HK-2 (cell line): ENCODE results near the gene CYP1B1.
"Not testable (repeated sequence)": the region's sequence is repeated elsewhere in the genome, so short reads cannot be mapped to it uniquely, and the experiment has no call there.

Experiments used
- DNase-seq: peaks from one replicate; pipeline ENCODE4 v3.0.0-alpha.2; 2018; ENCODE audit not compliant: unreplicated experiment

Gene CYP1B1

DNA sequence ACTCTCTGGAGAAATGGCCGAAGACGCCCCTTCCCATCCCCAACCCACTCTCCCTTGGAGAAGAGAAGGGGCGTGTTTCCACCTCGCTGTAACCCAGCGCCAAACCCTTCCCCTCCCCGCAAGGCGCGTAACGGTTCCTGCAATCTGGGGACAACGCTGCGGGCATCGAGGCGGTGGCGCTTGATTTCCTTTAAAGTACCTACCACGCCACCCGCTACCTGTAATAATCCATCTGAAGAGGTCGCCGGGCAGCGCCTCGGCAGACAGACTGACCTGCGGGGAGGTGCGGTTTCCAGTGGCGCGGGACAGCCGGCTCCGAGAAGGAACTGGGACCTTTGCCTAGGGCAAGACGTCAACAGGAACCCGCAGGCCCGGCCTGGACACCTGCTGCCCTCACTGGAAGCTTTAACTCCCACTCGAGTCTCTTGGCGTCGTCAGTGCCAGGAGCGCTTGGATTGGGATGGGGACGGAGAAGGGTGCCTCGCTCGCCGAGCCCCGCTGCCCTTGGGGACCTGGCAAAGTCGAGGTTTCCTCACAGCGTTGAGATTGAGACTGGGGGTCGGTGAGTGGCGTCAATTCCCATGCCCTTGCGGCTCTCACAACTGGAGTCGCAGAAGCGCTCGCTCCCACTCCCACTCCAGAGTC, at the start of gene CYP1B1:
TSS of gene CYP1B1 (minus strand) at position 645 of the 645 bp plus-strand sequence. CDS start 763 bp downstream, outside the sequence.
- peak; percentile 8 for DNase-seq

DNA sequence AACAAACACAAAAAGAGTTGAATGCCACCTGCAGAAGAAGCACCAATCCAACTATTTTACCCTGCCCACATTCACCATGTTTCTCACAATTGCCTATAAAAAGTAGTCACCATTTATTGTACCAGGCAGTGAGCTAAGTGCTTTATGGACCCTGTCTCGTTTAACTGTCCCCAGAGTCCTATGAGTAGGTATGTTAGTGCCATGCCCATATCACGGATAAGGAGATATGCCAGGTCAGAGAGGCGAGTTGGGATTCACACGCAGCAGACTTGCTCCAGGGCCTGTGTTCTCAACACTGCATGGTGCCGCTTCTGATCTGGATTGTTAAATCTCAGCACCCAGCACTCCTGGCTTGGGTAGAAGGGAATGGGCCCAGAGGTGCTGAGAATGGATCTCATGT, 49.1 kb upstream of the CYP1B1 start:
- no peak for DNase-seq

DNA sequence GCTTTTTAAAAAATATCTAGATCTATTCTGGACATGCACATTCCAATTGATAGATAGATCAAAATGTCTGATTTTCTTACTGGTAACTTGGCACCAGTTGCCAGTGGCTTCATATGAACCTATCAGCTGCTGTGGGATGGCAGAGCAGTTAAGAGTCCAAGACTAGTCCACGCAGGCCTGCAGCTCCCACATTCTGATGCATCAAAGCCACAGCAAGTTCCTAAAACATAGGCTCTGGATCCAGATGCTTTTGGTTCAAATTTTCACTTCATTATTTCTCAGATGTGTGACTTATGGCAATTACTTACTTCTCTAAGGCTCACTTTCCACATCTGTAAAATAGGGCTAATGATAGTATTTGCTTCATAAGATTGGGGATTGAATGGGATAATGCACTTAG, 48.0 kb upstream of the CYP1B1 start:
- DNase-seq: no peak

DNA sequence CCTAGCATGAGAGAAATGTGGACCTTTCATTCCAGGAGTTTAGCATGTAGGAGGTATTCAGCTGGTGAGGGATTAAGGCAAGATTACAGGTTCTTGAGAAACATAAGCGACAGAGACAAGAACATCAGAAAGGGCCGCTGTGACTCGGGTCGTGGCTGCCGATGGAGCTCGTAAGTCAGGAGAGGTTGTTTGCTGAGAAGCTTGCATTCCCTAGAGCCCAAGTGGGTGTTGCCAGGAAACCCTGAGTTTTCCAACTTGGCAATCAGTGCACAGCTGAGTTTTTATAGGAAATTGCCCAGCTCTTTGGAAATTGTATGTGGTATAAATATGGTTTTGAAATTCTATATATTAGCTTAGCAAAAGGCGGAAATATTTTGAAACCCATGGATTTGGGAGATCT, 46.4 kb upstream of the CYP1B1 start:
- no peak for DNase-seq

DNA sequence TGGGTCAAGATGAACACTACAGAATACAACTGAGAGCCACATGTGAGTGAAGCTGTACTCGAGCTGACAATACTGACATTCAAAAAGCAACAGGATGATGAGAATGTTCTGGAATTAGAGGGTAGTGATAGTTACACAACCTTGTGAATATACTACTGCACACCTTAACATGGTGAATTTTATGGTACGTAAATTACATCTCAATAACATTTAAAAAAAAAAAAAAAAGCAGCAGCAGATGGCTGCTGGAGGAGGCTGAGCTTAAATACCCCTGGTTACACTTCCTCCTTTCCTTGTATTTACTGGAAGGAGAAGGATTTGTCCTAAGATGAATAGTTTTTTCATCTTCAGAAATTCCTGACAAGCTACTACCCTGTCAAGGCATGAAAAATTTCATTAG, 45.5 kb upstream of the CYP1B1 start:
- DNase-seq: no peak

DNA sequence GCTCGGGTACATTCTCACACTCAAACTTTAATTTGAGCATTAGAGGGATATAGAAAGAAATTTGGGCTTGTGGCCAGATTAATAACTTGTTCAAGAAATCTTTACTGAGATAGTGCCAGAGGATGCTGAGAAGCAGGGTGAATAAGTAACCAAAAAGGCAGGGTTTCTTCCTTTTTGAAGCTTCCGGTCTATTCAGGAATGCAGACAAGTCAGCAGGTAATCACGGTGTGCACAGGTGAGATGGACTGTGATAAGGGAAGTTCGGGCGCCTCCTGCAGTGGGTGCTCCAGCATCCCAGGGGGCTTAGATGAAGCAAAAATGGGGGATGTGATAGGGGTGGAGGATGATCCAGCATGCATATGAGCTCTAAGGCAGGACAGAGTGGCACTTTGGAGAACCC, 44.9 kb upstream of the CYP1B1 start:
- DNase-seq: no peak

DNA sequence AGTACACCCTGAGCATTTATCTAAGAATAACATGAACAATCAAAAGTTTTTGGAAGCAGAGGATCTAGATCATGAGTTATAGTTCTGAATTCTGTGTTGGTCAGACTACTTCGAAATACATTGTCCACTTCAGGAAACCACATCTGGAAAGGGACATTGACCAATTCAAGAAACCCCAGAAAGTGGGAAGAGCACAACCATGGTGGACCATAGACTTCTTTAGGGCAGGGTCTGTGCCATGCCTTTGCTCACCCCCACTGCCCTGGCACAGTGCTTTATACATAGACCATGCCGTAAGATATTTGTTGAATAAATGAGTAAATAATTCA, 44.3 kb upstream of the CYP1B1 start:
- DNase-seq: no peak

DNA sequence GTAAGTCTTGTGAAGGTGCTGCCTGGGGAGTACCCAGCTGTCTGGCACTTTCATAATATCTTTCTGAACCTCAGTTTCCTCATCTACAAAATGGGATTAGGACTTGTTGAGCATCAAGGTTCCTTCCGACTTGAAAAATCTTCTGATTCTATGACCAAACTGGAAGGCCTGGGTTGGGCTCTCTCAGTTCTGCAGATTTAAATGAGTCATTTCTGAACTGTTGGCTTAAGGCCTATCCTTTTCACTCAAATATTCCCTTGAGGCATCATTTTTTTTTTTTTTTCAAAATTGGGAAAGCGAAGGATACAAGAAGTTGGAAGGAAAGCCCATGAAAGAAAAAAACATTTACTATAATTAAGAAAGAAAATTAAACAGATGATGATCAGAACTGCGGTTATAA, 40.8 kb upstream of the CYP1B1 start:
- DNase-seq: no peak

DNA sequence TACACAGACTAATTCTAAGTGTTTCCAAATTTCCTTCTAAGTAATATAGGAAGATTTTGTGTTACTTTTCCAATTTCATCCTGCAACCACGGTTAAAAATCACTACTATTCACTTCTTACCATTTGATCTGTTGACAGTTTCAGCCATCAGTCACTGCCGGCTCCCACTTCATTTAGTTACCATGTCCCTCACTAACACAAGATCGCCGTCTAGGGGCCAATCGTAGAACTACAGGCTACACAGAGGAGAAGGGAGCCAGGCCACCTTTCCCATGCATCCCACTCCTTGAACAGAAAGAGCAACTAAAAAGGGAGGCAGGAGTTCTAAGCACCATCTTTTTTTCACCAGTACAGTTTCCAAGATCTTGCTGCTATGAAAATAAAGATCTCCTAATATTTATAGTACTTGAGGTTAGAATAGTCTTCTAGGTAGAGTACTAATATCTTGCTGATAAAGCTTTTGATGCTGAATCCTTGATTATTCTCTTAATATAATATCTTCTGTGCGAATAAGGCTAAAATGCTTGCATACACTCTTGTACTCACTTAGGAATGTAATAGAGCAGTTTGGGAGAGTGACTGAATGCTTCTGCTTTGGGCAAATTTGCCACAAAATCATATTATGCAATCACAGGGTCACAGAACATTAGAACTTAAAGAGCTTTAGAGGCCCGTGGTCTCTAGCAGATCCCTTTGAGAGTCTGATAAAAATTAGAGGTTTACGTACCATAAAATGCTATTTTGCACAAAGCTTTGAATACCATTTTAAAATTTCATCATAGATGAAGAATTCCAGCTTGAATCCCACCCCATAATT, 39.5 kb upstream of the CYP1B1 start:
- DNase-seq: peak; percentile 82

DNA sequence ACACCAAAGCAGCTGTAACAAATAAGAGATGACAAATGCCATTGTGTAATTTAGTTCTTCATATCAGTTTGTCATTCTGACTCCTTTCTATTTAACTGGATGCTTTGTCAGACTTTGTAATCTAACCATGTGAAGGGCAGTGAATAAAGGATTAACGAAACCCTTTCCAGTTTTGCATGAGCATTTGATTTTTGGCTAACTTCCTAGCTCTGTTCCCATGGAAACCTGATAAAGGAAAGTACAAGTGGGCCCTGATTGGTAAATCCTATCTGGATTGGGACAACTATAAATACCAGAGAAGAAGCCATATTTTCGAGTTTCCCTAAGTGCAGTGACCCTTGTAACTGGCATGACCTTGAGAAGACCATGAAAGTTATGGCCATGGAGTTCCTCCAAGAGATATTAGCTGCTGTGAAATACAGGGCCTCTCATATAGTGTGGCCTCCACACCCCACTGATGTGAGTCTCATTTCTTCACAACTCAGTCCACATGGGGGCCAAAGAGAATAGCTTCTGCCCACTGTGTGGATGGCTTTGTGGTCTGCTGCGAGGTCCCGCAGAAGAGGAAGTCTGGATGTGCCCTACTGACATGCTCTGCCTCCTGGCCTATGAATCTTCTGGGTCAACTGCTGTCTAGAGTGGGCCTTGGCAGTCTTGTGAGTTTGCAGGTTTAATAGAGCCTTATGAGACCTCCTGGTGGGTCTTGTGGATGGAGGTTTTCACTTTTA, 38.2 kb upstream of the CYP1B1 start:
- DNase-seq: no peak

DNA sequence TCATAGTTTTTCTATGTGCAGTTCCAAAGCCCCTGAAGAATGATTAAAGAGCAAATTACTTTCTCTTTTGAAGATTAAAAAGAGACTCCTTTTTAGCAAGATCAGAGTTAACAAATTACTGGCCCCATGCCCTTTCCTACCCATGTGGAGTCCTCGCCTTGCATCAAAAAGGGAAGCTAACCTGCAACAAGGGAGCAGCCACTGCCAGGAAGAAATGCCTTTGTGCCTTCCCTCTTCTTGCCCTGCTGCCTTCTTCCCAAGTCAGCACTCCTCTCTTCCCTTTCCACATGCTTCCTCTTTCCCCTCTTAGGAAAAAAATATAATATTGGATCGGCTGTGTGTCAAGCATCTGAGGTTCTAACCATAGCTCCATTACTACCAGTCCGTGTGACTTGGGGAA, 37.1 kb upstream of the CYP1B1 start:
- no peak for DNase-seq

DNA sequence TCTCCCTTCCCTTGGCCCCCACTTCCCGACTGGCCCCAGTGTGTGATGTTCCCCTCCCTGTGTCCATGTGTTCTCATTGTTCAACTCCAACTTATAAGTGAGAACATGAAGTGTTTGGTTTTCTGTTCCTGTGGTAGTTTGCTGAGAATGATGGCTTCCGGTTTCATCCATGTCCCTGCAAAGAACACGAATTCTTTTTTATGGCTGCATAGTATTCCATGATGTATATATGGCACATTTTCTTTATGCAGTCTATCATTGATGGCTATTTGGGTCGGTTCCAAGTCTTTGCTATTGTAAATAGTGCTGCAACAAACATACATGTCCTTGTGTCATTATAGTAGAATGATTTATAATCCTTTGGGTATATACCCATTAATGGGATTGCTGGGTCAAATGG, 35.4 kb upstream of the CYP1B1 start:
- not testable (repeated sequence) for DNase-seq

DNA sequence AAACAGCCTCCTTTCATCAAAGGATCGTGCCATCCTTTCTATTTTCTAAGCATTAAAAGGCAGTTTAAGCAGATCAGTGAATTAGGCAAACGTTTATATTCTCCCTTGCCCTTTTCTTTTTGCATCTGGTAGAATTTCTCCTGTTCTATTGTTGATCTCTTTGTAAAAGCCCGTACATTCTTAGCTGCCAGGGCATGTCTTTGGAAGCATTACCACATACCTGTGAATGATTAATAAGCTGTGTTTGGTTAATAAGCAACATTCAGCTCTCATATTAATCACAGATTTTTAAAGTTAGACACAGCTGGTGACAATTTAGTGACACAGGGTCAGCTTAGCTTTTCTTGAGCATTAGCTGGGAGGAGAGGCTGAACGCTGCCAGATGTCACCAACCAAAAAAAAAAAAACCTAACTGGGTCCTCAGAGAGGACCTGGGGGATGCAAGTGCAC, 33.8 kb upstream of the CYP1B1 start:
- DNase-seq: no peak

DNA sequence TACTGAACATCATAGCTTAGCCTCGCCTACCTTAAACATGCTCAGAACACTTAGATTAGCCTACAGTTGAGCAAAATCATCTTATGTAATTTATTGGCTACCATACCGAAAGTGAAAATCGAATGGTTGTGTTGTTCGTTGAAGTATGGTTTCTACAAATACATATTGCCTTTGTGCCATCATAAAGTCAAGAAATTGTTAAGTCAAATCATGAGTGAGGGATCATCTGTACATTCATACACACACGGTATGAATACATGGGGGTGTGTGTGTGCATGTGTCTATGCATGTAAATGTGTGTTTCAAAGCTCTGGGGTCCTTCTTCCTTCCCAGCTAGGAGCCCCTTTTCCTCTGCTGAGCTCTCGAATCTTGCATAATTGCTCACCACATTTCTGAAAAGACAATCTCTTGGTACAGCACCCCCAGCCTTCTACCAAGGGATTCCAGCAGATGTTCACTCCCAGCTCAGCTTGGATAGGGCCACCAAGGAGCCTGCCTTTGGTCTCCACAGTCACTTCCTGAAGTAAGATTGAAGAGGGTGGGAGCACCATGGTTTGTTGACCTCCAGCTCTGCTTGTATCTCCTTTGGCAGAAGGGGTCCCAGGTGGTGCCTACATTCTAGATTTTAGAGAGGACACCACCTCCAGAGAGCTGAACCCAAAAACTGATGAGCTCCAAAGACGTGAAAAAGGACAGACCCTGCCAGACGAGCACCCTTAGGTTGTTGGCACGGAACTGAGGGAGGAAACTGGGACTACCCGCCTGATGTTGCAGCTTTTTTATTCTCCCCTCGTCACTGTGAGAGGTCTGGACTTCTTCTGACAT, 33.2 kb upstream of the CYP1B1 start:
- peak; percentile 23 for DNase-seq

DNA sequence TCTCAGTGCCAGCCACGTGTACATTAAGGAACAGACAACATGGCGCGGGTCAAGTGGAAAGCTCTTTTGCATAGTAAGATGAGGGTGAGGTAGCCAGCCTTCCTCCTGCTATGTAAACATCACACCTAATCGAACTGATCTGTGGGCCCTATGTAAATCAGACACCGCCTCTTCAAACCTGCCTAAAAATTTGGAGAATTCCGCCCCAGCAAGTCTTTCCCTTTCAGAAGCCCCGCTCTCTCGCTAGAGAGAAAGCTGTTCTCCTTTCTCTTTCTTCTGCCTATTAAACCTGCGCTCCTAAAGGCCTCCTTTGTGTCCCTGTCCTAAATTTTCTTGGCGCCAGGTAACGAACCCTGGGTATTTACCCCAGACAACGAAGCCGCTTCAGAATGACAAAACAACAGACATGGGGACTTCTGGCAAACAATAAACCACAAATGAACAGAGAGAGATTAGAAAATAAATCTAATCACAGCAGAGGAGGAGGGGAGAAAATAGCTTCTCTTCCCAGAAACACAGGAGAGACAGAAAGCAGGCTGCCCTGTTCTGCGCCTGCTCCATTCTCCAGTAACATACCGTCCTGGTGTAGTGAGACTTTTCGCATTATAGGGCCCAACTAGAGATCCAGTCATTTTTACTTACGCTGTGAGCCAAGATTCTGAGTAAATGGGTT, 31.9 kb upstream of the CYP1B1 start:
- DNase-seq: no peak

DNA sequence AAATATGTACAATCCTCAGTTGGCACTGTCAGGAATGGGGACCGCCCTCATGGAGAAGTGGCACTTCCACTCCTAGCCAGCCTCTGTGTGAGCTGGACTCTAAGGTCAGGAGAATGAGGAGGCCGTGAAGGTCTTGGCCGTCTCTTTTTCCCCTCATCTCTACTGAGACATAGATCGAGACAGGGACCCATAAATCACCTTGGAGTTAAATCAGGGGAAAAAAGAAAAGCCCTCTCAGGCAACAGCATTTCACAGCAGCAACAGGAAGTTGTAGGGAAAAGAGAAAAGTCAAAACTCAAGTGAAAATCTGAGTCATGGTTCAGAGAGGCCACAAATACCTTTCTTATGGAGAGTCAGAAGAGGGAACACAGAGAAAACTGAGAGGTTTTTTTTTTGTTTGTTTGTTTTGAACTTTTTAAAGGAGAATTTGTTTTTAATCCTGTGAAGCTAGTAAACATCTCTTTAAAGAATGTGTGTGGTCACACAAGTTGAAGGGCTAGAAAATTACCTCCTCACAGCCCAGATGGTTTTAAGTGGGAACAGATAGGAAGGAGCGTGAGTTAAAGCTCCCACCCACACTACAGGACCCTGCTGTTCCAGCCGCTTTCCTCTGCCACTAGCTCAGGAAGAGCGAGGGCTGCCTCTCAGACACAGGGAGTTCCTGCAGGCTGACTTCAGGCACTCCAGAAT, 30.6 kb upstream of the CYP1B1 start:
- no peak for DNase-seq

DNA sequence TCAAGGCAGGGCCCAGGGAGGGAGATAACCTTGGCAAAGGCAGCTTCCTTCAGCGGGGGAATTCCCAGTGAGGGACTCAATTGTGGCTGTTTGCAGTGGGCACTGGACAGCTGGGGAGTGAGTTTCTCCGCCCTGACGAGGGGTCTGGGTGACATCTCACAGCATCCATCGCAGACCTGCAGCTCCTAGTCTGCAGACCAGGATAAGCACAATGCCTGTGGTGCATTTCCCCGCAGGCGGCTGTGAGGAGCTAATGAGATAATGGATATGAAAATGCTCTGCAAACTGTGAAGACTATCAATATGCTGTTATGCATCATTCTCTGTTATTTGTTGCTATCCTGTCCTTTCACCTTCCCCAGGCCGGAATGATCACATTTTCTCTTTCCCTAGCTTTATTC, 30.0 kb upstream of the CYP1B1 start:
- DNase-seq: no peak

DNA sequence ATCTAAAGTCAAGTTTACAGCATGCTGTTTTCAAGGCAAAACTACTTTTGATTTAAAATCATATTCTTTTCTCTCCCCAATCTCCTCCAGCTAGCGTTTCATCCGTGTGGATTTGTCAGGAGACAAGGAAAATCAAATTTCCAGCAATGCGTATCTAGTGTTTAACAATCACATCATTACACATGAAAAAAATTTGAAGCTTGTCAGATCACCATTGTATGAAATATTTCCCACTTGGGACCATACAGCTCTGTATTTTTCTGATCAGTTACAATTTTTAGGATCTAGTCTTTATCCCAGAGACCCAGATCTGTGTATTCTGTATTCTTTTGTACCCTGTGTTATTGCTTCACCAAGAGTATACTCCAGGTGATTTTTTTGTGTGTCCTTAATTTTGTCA, 28.6 kb upstream of the CYP1B1 start:
- no peak for DNase-seq

DNA sequence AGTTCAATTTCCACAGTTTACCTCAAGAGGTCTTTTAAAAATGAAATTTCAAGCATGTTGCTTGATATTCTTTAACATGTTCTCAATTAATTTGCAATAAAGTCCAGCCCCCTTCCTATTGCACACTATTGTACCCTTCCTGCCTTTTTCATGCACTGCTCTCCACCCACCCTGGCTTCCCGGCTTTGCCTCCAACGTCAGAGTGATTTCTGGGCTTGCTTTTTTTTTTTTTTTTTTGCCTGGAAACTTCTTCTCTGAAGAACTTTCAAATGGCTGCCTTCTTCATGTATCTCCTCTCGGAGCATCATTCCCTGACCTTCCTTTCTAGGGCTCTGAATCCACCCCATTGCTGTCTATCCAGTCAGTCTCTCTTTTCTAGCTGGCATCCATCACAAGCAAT, 24.4 kb upstream of the CYP1B1 start:
- DNase-seq: no peak

DNA sequence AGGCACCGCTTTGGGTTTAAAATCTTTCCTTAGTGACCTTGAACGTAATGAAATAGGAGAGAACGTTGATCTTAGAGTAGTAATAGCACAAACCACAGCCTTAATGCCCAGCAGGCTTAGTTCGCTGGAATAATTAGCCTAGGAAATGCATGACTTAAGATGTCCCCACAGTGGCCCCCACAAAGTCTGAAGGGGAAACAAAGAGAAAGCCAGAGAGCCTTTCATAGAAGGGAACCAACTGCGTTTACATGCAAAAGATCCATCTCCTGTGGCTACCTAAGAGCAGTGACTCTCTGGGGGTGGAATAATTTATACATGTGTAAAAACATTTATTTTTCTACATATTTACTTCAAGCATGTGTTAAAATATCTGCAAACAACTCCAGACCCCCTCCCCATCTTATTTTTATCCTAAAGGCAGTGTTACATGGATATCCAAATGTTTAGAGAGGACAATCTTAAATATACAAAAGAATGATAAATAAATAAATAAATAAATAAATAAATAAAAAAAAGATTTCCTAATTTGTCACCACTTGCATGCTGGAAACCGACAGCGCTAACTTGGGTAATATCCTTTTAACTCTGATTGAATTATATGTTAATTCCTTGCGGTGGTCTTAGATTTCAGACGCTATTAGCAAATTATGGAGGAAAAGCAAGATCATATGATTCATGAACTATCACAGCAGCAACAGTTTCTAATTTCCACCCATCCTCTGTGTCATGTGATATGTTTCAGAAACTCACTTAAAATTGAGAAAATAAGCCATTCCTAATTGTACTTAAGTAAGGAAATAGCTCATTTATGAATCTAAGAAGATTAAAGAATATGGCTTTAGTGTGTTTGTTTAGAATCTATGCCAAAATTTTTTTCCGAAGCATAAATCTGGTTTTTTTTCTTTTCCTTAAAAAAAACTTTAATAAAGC, 23.4 kb upstream of the CYP1B1 start:
- no peak for DNase-seq
